Measurements from ENCODE around the gene REP15. TPM values are rescaled to one million over a fixed set of nuclear protein-coding genes. Genes with fewer than 3 reads are reported as not detected.
"Not testable (repeated sequence)": the region's sequence is repeated elsewhere in the genome, so short reads cannot be mapped to it uniquely, and the experiment has no call there.

REP15 gene
- total RNA-seq, 1 donor from 2014 or later, result 2.3 TPM

DNA sequence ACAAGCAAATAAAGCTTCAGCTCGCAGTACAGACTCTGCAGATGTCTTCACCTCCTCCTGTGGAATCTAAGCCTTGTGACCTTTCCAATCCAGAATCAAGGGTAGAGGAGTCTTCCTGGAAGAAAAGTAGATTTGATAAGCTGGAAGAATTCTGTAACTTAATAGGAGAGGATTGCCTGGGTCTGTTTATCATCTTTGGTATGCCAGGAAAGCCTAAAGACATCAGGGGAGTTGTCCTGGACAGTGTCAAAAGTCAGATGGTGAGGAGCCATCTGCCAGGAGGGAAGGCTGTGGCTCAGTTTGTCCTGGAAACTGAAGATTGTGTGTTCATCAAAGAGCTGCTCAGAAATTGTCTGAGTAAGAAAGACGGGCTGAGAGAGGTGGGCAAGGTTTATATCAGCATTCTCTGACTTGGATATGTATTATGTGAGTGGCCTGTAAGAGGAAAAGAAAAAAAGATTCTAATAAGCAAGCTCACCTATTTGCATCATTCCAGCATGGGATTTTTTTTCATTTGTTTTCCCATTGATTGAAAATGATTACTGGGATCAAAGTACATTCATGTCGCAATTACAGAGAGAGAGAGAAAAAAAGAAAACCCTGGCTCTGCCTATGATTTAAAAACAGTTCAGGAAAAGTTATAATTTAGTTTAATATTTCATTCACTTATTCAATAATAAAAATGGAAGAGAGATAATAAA is 767 bp downstream of the REP15 start:
- no peak for DNase-seq (ENCODE audit: low spot score)

DNA sequence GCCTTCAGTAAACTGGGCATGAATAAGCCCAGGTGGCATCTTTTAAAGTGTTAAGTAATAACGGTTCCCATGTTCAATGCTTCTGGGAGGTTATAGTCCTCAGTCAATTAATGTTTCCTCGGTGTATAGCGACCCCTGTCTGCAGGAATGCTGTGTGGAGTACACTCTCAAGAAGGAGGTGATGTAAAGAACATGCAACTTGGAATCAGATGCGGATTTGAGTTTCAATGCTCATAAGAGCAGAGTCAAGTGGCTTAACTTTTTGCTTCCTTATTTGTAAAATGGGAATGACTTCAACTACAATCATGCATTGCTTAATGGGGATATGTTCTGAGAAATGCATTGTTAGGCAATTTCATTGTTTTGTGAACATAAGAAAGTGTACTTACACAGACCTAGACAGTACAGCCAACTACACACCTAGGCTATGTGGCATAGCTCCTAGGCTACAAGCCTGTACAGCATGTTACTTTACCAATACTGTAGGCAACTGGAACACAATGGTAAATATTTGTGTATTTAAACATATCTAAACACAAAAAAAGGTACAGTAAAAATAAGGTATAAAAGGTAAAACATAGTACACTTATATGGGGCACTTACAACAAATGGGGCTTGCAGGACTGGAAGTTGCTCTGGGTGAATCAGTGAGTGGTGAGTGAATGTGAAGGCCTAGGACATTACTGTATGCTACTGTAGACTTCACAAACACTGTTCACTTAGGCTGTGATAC is 7.6 kb downstream of the REP15 start:
- DNase-seq (ENCODE audit: low spot score), result no peak

DNA sequence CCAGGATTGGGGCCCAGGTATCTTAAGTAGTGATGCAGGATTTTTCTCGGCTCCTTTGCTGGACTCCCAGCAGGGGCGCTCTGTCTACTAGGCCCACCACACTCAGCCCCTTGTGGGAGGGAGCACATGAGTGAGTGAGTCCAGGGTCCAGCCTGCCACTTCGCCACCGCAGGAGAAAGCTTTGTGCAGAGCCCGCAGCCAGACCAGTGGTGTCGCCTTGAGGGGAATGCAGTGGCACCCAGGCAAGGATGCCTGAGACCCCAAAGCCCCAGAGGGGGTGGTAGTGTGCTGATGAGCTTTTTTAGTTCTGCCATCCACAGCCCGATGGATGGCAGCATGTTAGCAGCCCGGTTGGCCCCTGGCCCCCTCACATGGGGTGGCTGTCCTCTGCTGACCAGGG is 9.0 kb downstream of the REP15 start:
- DNase-seq (ENCODE audit: low spot score), result no peak

DNA sequence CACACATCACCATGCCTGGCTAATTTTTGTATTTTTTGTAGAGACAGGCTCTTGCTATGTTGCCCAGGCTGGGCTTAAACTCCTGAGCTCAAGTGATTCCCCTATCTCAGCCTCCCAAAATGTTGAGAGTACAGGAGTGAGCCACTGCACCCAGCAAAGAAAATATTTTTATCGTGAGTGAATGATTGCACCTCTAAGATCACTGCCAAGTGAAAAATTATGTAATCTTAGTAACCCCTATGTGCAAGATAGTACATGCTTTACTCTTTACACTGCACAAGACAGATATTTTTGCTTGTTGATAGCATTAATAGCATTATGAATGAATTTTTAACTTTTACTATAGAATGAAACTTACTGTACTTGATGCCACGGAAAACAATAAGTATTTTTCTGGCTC is 11.0 kb downstream of the REP15 start:
- DNase-seq (ENCODE audit: low spot score), result no peak

DNA sequence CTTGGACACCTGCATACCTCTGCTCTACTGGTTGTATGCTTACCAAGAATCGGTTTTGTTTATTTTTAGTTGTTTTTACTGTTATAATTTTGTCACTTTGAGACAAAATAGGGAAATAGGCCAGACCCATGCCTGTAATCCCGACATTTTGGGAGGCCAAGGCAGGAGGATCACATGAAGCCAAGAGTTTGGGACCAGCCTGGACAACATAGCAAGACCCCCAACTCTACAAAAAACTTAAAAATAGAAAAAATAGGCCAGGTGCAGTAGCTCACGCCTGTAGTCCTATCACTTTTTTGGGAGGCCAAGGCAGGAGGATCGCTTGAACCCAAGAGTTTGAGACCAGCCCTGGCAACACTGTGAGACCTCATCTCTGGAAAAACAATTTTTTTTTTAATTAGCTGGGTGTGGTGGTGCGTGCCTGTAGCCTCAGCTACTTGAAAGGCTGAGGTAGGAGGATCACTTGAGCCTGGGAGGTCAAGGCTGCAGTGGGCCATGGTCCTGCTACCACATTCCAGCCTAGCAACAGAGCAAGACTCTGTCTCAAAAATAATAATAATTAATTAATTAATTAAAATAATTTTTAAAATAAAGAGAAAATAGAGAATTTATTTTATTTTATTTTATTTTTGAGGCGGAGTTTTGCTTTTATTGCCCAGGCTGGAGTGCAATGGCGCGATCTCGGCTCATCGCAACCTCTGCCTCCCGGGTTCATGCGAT is 13.1 kb downstream of the REP15 start:
- DNase-seq (ENCODE audit: low spot score), result no peak

DNA sequence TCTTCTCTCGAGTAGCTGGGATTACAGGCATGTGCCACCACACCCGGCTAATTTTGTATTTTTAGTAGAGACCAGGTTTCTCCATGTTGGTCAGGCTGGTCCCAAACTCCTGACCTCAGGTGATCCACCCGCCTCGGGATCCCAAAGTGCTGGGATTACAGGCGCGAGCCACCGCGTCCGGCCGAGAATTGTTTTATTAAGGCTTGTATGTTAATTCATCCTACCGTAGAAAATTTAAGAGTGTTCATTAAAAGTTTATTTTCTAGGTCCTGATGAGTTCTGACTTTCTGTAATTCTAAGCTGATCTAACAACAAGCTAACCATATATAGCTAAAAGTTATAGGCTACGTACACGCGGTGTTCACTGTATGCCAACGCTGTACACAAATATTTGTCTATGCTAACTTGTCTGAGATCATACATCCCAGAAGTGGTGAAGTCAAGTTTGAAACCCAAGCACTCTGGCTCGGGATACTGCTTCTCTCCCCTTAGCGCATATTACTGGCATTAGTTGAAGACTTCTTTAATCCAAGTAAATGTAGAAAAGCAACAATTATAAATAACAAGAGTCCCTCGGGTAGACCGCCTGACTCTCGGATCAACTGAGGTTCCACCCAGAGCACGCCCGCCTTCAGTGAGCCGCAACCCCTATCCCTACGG is 13.8 kb downstream of the REP15 start:
- DNase-seq (ENCODE audit: low spot score), result no peak

DNA sequence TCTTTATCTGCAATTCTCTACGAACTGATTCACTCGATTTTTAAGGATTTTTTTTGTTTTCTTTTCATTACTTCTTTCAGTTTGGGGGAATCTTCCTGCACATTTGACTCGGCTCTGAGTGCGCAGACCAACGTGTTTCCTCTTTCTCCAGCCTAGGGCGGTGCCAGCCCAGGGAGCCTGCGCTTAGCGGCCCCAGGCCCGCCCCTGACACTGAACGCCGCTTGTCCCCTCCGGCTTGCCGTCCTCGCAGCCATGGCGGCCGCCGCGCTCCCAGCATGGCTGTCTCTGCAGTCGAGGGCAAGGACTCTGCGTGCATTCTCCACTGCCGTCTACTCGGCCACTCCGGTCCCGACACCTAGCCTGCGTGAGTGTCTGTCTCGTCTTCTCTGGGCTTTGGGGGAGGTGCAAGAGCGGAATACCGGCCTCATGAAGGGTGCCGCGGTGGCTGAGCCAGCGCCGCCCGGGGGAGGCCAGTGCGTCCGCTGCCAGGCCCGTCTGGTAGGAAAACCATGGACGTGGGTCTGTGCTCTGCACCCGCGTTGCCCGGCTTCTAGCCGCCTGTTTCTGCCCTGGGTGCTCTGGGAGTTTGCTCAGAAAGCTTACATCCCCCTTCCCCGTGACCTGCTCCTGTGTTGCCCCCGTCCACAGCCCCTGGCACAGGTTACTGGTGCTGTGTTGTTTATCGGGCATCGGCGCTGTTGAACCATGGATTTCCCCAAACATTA is 14.5 kb downstream of the REP15 start, which contains the start of gene MRPS35:
TSS of gene MRPS35 (plus strand) at position 241 of the 725 bp plus-strand sequence. CDS start at position 253, 12 bp downstream.
- DNase-seq (ENCODE audit: low spot score), result peak; percentile 96

DNA sequence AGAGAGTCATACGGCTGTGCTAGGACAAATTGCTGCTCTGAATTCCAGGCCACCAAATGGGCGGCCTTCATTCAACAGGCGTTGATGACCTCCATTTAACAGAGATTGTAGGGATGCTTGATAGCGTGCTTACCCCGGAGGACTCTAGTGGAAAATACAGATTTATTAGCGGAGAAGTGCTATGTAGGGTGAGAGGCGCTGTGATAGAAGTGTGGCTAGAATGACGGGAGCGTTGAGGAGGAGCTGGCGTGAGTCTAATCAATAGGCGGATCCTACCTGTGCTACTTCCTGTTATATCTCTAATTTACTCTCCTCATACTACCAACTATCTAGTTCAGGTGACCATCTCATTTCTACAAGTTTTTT is 15.1 kb downstream of the REP15 start:
- no peak for DNase-seq (ENCODE audit: low spot score)

DNA sequence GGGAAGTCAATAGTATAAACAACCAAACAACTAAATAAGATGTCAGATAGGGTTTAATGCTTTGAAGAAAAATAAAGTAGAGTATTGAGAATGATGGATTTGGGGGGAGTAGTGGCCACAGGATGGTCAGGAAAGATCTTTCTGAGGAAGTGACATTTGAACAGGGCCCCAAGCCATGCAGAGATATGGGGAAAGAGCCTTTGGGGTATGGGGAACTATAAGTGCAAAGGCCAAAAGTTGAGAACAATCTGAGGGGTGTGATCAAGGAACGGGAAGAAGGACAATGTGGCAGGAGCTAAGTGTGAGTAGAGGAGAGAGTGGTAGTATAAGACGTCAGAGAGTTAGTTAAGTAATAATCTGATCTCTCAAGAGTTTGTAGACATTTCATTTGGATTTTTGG is 15.7 kb downstream of the REP15 start:
- no peak for DNase-seq (ENCODE audit: low spot score)

DNA sequence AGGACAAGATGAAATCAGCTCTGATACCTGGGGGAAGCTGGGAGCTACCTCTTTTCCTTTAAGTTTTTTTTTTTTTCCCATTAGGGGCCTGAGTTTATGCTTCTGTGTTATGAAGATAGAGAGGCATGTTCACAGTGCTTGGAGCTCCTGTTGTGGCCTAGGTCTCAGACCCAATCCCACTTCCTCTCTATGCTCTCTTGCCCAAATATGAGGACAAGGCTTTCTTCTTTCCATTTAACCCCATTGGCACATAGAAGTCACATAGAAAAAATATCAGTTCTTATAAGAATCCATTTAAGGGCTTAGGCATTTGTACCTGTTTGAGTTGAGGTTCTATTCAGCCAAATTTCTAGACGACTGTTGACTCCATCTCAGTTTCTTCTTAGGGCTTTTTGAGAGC is 27.0 kb downstream of the REP15 start:
- DNase-seq (ENCODE audit: low spot score), result no peak

DNA sequence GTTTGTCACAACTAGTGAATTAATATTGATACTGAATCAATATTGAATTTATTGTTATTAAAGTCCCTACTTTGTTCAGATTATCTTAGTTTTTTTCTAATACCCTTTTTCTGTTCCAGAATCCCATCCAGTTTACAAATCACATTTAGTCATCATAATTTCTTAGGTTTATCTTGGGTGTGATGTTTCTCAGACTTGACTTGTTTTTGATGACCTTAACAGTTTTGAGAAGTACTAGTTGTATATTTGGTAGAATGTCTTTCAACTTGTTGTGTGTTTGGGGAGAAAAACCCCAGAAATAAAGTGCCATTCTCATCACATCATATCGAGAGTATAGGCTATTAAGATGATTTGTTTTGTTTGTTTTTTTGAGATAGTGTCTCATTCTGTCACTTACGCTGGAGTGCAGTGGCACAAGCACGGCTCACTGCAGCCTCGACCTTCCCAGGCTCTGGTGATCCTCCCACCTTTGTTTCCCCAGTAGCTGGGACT is 33.9 kb downstream of the REP15 start:
- DNase-seq (ENCODE audit: low spot score), result no peak

DNA sequence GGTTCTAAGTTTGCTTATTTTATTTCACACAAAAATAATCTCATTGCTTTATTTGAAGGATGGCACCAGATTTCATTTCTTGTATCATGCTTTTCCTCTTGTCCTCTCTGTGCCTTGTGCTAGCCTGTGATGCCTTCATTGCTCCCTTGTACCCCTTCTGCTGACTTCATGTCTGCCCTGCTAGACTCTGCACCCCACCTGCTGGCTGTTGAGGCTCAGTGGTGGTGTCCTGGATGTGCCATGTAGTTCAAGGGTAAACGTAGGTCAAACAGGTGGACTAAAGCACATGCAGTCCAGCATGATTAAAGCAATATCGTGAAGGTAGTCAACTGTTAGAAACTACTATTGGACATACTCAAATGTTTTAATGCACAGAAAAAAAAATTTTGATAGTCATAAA is 36.0 kb downstream of the REP15 start:
- no peak for DNase-seq (ENCODE audit: low spot score)

DNA sequence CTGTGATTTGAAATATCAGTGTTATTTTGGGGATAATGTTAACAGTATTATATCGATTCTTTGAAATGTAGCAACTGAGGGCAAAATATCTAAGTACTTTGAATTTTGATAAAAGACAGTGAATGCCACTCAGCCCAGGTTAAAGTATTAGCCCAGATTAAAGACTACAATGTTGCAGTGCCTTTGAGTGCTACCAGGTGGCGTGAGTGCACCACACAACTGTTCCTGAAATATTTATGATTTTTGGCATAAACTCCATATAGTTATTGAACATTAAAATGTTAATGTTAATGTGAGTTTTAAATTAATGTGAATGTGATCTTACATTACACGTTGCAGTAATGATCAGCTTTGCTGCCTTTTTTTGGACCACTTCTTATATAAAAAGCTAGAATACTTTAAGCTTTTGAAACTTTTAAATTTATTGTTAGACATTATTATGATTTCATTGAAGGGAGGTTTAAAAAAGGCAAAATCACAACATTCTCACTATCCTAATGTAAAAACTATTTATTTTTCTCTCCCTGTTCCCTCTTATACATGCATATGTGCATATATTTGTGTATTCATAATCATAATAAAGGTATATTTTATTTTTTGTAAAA is 36.9 kb downstream of the REP15 start:
- DNase-seq (ENCODE audit: low spot score), result no peak

DNA sequence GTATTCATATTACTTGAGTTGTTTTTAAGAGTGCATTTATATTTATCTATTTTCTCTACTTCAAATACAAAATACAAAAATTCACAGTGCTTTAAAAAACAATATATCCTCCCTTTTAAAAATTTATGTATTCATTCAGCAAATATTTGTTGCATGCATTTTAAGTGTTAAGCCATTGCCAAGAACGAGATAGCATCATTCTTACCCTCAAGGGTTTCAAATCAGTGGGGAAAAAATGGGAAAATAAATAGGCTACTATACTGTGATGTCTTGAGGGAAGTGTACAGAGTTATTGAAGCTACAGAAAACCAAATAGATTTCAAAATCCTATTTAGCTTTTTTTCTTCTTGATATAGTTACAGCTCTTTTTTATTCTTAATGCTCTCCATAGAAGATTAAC is 37.5 kb downstream of the REP15 start:
- no peak for DNase-seq (ENCODE audit: low spot score)

DNA sequence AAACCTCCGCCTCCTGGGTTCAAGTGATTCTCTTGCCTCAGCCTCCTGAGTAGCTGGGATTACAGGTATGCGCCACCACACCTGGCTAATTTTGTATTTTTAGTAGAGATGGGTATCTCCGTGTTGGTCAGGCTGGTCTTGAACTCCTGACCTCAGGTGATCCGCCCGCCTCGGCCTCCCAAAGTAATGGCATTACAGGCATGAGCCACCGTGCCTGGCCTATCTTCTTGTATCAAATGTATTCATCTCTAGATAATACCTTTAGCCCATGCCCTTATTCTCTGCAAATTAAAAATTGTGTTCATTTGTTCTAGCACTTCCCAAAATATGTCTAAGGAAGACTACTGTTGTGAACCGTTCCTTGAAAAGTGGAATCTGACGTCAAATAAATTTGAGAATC is 38.1 kb downstream of the REP15 start:
- not testable (repeated sequence) for DNase-seq (ENCODE audit: low spot score)

DNA sequence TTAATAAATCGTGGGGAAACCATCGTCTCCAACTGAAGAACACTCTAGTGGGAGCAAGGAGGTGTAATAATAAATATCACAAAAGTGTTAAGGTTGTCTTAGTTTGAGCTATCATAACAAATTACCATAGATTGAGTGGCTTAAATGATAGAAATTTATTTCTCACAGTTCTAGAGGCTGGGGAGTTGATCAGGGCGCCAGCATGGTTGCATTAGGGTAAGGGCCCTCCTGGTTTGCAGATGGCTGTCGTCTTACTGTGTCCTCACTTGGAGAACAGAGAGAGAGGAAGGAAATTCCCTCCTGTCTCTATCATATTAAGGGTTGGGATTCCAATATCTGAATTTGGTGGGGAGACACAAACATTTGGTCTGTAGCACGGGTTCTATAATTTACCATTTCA is 47.4 kb downstream of the REP15 start:
- no peak for DNase-seq (ENCODE audit: low spot score)

DNA sequence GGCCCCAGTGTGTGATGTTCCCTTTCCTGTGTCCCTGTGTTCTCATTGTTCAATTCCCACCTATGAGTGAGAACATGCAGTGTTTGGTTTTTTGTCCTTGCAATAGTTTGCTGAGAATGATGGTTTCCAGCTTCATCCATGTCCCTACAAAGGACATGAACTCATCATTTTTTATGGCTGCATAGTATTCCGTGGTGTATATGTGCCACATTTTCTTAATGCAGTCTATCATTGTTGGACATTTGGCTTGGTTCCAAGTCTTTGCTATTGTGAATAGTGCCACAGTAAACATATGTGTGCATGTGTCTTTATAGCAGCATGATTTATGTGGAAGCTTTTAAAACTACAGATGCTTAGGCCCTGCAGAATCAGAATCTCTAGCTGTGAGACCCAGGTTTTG is 49.5 kb downstream of the REP15 start:
- DNase-seq (ENCODE audit: low spot score), result not testable (repeated sequence)

Measured in mesenteric fat pad (tissue), 1 donor.